ENCODE measurements around the gene TRMT1.
A peak's percentile ranks its signal among the peaks of the same experiment; 100 is the strongest.

DNA sequence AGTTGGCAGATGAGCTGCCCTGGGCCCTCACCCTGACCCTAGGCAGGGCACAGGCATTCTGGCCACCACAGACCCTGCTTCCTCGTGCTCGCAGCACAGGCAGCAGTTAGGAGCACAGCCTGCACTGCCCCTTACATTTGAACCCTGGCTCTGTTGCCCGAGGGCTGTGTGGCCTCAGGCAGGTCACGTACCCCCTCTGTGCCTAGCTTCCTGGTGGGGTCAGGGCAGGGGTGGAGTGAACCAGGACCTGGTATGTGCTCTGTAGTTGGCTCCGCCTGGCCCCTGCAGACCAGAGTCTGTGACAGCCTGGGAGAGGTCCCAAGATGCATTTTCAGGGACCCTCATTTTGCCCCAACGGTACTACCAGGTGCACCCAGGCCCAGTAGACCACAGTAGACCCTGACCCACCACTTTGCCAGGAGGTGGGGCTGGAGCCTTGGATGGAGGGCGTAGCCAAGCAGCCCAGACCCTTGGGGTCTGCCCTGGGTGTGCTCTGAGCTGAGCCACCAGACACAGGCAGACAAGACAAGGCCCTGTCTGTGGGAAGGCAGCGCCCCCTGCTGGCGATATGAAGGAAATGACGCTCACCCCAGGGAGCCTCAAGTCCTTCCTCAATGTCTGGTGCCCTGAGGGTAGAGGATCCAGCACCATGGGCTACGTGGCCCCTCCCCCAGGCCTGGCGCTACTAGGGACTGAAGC is 23.0 kb downstream of the TRMT1 start:
- TF ChIP-seq RAD21 (IDR thresholded peaks at IDR 0.05; ENCODE audit: low read depth) (peak; percentile 99), EP300 (IDR thresholded peaks at IDR 0.05; ENCODE audit: borderline replicate concordance) (no peak), YY1 (IDR thresholded peaks at IDR 0.05; ENCODE audit: low read depth) (no peak), CREB1 (IDR thresholded peaks at IDR 0.05; ENCODE audit: low read depth) (no peak), TCF12 (IDR thresholded peaks at IDR 0.05; ENCODE audit: low read depth) (no peak; the same call in 1 of the 2 replicates), ZBTB7A (IDR thresholded peaks at IDR 0.05; ENCODE audit: low read depth) (peak; percentile 64), TAF1 (IDR thresholded peaks at IDR 0.05; ENCODE audit: low read depth) (no peak), CEBPB (IDR thresholded peaks at IDR 0.05) (no peak), NFIC (IDR thresholded peaks at IDR 0.05) (no peak)
- TF ChIP-seq, protein P1, sequence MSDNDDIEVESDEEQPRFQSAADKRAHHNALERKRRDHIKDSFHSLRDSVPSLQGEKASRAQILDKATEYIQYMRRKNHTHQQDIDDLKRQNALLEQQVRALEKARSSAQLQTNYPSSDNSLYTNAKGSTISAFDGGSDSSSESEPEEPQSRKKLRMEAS (IDR thresholded peaks at IDR 0.05) = 0 out of 2 replicates have a peak, but pooled peaks have one; percentile 19
- TF ChIP-seq, protein P2, sequence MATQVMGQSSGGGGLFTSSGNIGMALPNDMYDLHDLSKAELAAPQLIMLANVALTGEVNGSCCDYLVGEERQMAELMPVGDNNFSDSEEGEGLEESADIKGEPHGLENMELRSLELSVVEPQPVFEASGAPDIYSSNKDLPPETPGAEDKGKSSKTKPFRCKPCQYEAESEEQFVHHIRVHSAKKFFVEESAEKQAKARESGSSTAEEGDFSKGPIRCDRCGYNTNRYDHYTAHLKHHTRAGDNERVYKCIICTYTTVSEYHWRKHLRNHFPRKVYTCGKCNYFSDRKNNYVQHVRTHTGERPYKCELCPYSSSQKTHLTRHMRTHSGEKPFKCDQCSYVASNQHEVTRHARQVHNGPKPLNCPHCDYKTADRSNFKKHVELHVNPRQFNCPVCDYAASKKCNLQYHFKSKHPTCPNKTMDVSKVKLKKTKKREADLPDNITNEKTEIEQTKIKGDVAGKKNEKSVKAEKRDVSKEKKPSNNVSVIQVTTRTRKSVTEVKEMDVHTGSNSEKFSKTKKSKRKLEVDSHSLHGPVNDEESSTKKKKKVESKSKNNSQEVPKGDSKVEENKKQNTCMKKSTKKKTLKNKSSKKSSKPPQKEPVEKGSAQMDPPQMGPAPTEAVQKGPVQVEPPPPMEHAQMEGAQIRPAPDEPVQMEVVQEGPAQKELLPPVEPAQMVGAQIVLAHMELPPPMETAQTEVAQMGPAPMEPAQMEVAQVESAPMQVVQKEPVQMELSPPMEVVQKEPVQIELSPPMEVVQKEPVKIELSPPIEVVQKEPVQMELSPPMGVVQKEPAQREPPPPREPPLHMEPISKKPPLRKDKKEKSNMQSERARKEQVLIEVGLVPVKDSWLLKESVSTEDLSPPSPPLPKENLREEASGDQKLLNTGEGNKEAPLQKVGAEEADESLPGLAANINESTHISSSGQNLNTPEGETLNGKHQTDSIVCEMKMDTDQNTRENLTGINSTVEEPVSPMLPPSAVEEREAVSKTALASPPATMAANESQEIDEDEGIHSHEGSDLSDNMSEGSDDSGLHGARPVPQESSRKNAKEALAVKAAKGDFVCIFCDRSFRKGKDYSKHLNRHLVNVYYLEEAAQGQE (IDR thresholded peaks at IDR 0.05; ENCODE audit: low read depth) = no peak
- TF ChIP-seq, protein P3, sequence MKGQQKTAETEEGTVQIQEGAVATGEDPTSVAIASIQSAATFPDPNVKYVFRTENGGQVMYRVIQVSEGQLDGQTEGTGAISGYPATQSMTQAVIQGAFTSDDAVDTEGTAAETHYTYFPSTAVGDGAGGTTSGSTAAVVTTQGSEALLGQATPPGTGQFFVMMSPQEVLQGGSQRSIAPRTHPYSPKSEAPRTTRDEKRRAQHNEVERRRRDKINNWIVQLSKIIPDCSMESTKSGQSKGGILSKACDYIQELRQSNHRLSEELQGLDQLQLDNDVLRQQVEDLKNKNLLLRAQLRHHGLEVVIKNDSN (IDR thresholded peaks at IDR 0.05) = no peak

Measured in Ishikawa (cell line).